ENCODE results near the gene ATRIP.

DNA sequence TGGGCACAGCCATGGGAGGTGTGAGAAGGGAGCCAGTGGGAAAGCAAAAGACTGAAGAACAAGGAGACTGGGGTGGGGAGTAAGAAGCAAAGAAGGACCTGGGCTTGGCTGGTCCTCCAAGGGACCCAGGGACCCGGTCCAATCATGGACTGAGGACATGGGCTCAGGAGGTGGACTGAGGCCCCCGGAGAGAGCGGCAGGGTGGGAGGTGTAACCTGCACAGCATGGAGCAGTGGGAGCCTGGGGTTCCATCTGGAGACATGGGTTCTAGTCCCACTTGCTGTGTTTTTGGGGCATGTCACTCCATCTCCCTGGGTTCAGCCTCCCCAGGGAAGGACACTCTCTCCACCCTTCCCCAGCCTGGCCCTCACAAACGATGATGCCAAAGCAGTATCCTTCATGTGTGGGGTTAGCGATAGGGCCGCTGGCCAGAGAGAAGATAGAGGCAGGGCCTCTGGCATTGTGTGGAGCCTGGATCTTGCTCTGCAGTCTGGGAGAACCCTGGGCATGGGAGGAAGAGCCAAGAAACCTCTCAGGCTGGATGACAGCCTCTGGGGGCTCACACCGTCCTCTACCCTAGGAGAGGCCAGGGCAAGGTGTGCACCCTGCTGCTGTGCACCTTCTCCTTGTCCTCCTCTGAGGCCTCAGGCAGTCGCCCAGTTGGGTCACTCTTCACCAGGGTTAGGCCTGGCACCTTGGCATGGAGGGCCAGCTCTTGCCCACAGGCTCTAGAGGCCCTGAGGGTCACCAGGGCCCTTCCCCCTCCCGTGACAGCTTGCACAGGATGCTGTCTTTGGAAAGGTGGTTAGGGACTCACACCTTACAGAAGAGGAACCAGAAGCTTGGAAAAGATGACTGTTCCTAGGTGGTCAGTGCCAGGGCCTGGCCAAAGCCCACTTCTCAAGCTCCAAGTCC, 48.5 kb upstream of the ATRIP start:
- TF ChIP-seq, protein P1, sequence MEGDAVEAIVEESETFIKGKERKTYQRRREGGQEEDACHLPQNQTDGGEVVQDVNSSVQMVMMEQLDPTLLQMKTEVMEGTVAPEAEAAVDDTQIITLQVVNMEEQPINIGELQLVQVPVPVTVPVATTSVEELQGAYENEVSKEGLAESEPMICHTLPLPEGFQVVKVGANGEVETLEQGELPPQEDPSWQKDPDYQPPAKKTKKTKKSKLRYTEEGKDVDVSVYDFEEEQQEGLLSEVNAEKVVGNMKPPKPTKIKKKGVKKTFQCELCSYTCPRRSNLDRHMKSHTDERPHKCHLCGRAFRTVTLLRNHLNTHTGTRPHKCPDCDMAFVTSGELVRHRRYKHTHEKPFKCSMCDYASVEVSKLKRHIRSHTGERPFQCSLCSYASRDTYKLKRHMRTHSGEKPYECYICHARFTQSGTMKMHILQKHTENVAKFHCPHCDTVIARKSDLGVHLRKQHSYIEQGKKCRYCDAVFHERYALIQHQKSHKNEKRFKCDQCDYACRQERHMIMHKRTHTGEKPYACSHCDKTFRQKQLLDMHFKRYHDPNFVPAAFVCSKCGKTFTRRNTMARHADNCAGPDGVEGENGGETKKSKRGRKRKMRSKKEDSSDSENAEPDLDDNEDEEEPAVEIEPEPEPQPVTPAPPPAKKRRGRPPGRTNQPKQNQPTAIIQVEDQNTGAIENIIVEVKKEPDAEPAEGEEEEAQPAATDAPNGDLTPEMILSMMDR (conservative IDR thresholded peaks at IDR 0.05; ENCODE audit: low read depth, low read length), result no peak
- TF ChIP-seq POLR2A (IDR thresholded peaks at IDR 0.05; ENCODE audit: low read depth, low read length) (no peak), MXI1 (IDR thresholded peaks at IDR 0.05; ENCODE audit: borderline replicate concordance, low read depth, low read length) (no peak), BHLHE40 (IDR thresholded peaks at IDR 0.05; ENCODE audit: low read depth, low read length) (no peak), RAD21 (IDR thresholded peaks at IDR 0.05; ENCODE audit: low read length) (no peak), RFX5 (IDR thresholded peaks at IDR 0.05; ENCODE audit: low read depth, low read length) (no peak), CEBPB (IDR thresholded peaks at IDR 0.05; ENCODE audit: low read depth, low read length) (no peak)
- TF ChIP-seq, protein P2, sequence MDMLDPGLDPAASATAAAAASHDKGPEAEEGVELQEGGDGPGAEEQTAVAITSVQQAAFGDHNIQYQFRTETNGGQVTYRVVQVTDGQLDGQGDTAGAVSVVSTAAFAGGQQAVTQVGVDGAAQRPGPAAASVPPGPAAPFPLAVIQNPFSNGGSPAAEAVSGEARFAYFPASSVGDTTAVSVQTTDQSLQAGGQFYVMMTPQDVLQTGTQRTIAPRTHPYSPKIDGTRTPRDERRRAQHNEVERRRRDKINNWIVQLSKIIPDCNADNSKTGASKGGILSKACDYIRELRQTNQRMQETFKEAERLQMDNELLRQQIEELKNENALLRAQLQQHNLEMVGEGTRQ (IDR thresholded peaks at IDR 0.05; ENCODE audit: low read depth, low read length), result no peak
- TF ChIP-seq, protein P3, sequence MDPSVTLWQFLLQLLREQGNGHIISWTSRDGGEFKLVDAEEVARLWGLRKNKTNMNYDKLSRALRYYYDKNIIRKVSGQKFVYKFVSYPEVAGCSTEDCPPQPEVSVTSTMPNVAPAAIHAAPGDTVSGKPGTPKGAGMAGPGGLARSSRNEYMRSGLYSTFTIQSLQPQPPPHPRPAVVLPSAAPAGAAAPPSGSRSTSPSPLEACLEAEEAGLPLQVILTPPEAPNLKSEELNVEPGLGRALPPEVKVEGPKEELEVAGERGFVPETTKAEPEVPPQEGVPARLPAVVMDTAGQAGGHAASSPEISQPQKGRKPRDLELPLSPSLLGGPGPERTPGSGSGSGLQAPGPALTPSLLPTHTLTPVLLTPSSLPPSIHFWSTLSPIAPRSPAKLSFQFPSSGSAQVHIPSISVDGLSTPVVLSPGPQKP (IDR thresholded peaks at IDR 0.05; ENCODE audit: borderline replicate concordance, low read depth, low read length), result no peak

All from IMR-90 (cell line).